Measurements from ENCODE around the gene HORMAD2.
"Not testable (repeated sequence)": the region's sequence is repeated elsewhere in the genome, so short reads cannot be mapped to it uniquely, and the experiment has no call there.

Gene HORMAD2

GRCh38 chr22:30056015-30056414, 24.2 kb upstream of the HORMAD2 start:
- no peak overlapping the region for H2BK5ac ChIP-seq (ENCODE audit: low read length)
- no peaks in the 10 kb centered on the region for H3K27me3 ChIP-seq (ENCODE audit: control insufficient read depth in 3 of 3, insufficient read depth in 3 of 3, low read depth in 1 of 3, low read length in 3 of 3)
- H2AFZ ChIP-seq (ENCODE audit: low read length) = no peak overlapping the region
- no peak for DNase-seq (ENCODE audit: low spot score)
- no peak overlapping the region for H2BK120ac ChIP-seq (ENCODE audit: low read depth, low read length)
- H3K4ac ChIP-seq (ENCODE audit: low read length) = no peak overlapping the region
- H3K27ac ChIP-seq (replicated peaks; ENCODE audit: low read length) = no peak overlapping the region
- no peaks in the 10 kb centered on the region for H3K36me3 ChIP-seq (replicated peaks in 1 of 2; ENCODE audit: control insufficient read depth in 2 of 2, insufficient read depth in 2 of 2, low read length in 2 of 2)
- no peak overlapping the region for H4K91ac ChIP-seq (ENCODE audit: low read depth, low read length, poor library complexity)
- H3K9ac ChIP-seq (ENCODE audit: low read depth, low read length, poor library complexity) = no peak overlapping the region
- H3K79me1 ChIP-seq (ENCODE audit: low read depth, low read length) = no peaks in the 10 kb centered on the region
- no peak overlapping the region for H4K8ac ChIP-seq (ENCODE audit: low read depth, low read length)
- H3K14ac ChIP-seq (ENCODE audit: low read length) = no peak overlapping the region
- no peak overlapping the region for H2AK5ac ChIP-seq (ENCODE audit: low read depth, low read length)
- no peak overlapping the region for H2BK15ac ChIP-seq (ENCODE audit: low read length)
- no peak overlapping the region for H3K18ac ChIP-seq (ENCODE audit: low read length)
- H3K4me1 ChIP-seq (ENCODE audit: control insufficient read depth in 2 of 2, insufficient read depth in 1 of 2, low read depth in 1 of 2, low read length in 2 of 2) = peaks cover 0 to 3% of the 10 kb centered on the region in 2 donors
- no peak overlapping the region for H3K23ac ChIP-seq (ENCODE audit: low read depth, low read length, poor library complexity)
- no CpG with 5 or more reads among the region's 1 CpG for WGBS, 2 donors (ENCODE audit: extremely low coverage in 2 of 2, insufficient read length in 2 of 2, insufficient replicate concordance in 1 of 2)
- H2BK12ac ChIP-seq (ENCODE audit: low read length) = no peak overlapping the region
- H3K4me3 ChIP-seq (ENCODE audit: low read length in 2 of 2) = no peak overlapping the region
- H3K9me3 ChIP-seq (replicated peaks in 1 of 2; ENCODE audit: control insufficient read depth in 2 of 2, insufficient read depth in 1 of 2, low read depth in 1 of 2, low read length in 2 of 2) = peaks cover 0 to 10% of the 10 kb centered on the region in 2 donors
- no peak overlapping the region for H3K4me2 ChIP-seq (ENCODE audit: insufficient read depth, low read length, poor library complexity, severe bottlenecking)

- Histone ChIP-seq H3K4me3 (ENCODE audit: low read length in 2 of 2) (no peak overlapping the region), H3K79me1 (ENCODE audit: low read depth, low read length) (no peaks in the 10 kb centered on the region), H3K9ac (ENCODE audit: low read depth, low read length, poor library complexity) (no peak overlapping the region), H2BK5ac (ENCODE audit: low read length) (no peak overlapping the region), H4K8ac (ENCODE audit: low read depth, low read length) (no peak overlapping the region), H3K36me3 (replicated peaks in 1 of 2; ENCODE audit: control insufficient read depth in 2 of 2, insufficient read depth in 2 of 2, low read length in 2 of 2) (no peaks in the 10 kb centered on the region), H3K14ac (ENCODE audit: low read length) (no peak overlapping the region), H2BK12ac (ENCODE audit: low read length) (no peak overlapping the region), H3K4me1 (ENCODE audit: control insufficient read depth in 2 of 2, insufficient read depth in 1 of 2, low read depth in 1 of 2, low read length in 2 of 2) (peaks cover 0 to 3% of the 10 kb centered on the region in 2 donors), H3K4me2 (ENCODE audit: insufficient read depth, low read length, poor library complexity, severe bottlenecking) (no peak overlapping the region), H3K27ac (replicated peaks; ENCODE audit: low read length) (no peak overlapping the region), H2AK5ac (ENCODE audit: low read depth, low read length) (no peak overlapping the region), H2AFZ (ENCODE audit: low read length) (no peak overlapping the region), H2BK120ac (ENCODE audit: low read depth, low read length) (no peak overlapping the region), H2BK15ac (ENCODE audit: low read length) (no peak overlapping the region), H4K91ac (ENCODE audit: low read depth, low read length, poor library complexity) (no peak overlapping the region), H3K18ac (ENCODE audit: low read length) (no peak overlapping the region), H3K9me3 (replicated peaks in 1 of 2; ENCODE audit: control insufficient read depth in 2 of 2, insufficient read depth in 1 of 2, low read depth in 1 of 2, low read length in 2 of 2) (peaks cover 0 to 10% of the 10 kb centered on the region in 2 donors), H3K23ac (ENCODE audit: low read depth, low read length, poor library complexity) (no peak overlapping the region), H3K27me3 (ENCODE audit: control insufficient read depth in 3 of 3, insufficient read depth in 3 of 3, low read depth in 1 of 3, low read length in 3 of 3) (no peaks in the 10 kb centered on the region), H3K4ac (ENCODE audit: low read length) (no peak overlapping the region)
- no CpG with 5 or more reads among the region's 1 CpG for WGBS, 2 donors (ENCODE audit: extremely low coverage in 2 of 2, insufficient read length in 2 of 2, insufficient replicate concordance in 1 of 2)
- no peak for DNase-seq (ENCODE audit: low spot score)
Observed at GRCh38 chr22:30057375-30057774, 22.9 kb upstream of the HORMAD2 start.

GRCh38 chr22:30059346-30060020, 20.8 kb upstream of the HORMAD2 start:
- not testable (repeated sequence) for H2AFZ ChIP-seq (ENCODE audit: low read length); H3K4me3 ChIP-seq (ENCODE audit: low read length in 2 of 2); H2BK15ac ChIP-seq (ENCODE audit: low read length); DNase-seq (ENCODE audit: low spot score); H2AK5ac ChIP-seq (ENCODE audit: low read depth, low read length); H3K4me1 ChIP-seq (ENCODE audit: control insufficient read depth in 2 of 2, insufficient read depth in 1 of 2, low read depth in 1 of 2, low read length in 2 of 2); H3K79me1 ChIP-seq (ENCODE audit: low read depth, low read length); H2BK12ac ChIP-seq (ENCODE audit: low read length); H3K4me2 ChIP-seq (ENCODE audit: insufficient read depth, low read length, poor library complexity, severe bottlenecking); H4K8ac ChIP-seq (ENCODE audit: low read depth, low read length); H2BK120ac ChIP-seq (ENCODE audit: low read depth, low read length); H3K36me3 ChIP-seq (replicated peaks in 1 of 2; ENCODE audit: control insufficient read depth in 2 of 2, insufficient read depth in 2 of 2, low read length in 2 of 2); H2BK5ac ChIP-seq (ENCODE audit: low read length); H3K18ac ChIP-seq (ENCODE audit: low read length); H4K91ac ChIP-seq (ENCODE audit: low read depth, low read length, poor library complexity); H3K9ac ChIP-seq (ENCODE audit: low read depth, low read length, poor library complexity); H3K4ac ChIP-seq (ENCODE audit: low read length); H3K14ac ChIP-seq (ENCODE audit: low read length); H3K27me3 ChIP-seq (ENCODE audit: control insufficient read depth in 3 of 3, insufficient read depth in 3 of 3, low read depth in 1 of 3, low read length in 3 of 3); H3K23ac ChIP-seq (ENCODE audit: low read depth, low read length, poor library complexity); H3K27ac ChIP-seq (replicated peaks; ENCODE audit: low read length)
- peaks cover 0 to 15% of the 10 kb centered on the region in 2 donors for H3K9me3 ChIP-seq (replicated peaks in 1 of 2; ENCODE audit: control insufficient read depth in 2 of 2, insufficient read depth in 1 of 2, low read depth in 1 of 2, low read length in 2 of 2)
- no CpG with 5 or more reads among the region's 22 CpGs for WGBS, 2 donors (ENCODE audit: extremely low coverage in 2 of 2, insufficient read length in 2 of 2, insufficient replicate concordance in 1 of 2)

- not testable (repeated sequence) for H3K4ac ChIP-seq (ENCODE audit: low read length); H3K14ac ChIP-seq (ENCODE audit: low read length); H4K8ac ChIP-seq (ENCODE audit: low read depth, low read length); H3K23ac ChIP-seq (ENCODE audit: low read depth, low read length, poor library complexity); DNase-seq (ENCODE audit: low spot score); H3K27ac ChIP-seq (replicated peaks; ENCODE audit: low read length); H2AFZ ChIP-seq (ENCODE audit: low read length); H3K36me3 ChIP-seq (replicated peaks in 1 of 2; ENCODE audit: control insufficient read depth in 2 of 2, insufficient read depth in 2 of 2, low read length in 2 of 2); H3K4me3 ChIP-seq (ENCODE audit: low read length in 2 of 2); H2BK120ac ChIP-seq (ENCODE audit: low read depth, low read length); H2BK5ac ChIP-seq (ENCODE audit: low read length); H4K91ac ChIP-seq (ENCODE audit: low read depth, low read length, poor library complexity); H3K27me3 ChIP-seq (ENCODE audit: control insufficient read depth in 3 of 3, insufficient read depth in 3 of 3, low read depth in 1 of 3, low read length in 3 of 3); H2AK5ac ChIP-seq (ENCODE audit: low read depth, low read length); H3K18ac ChIP-seq (ENCODE audit: low read length); H2BK15ac ChIP-seq (ENCODE audit: low read length); H3K79me1 ChIP-seq (ENCODE audit: low read depth, low read length); H3K4me1 ChIP-seq (ENCODE audit: control insufficient read depth in 2 of 2, insufficient read depth in 1 of 2, low read depth in 1 of 2, low read length in 2 of 2); H3K9ac ChIP-seq (ENCODE audit: low read depth, low read length, poor library complexity); H2BK12ac ChIP-seq (ENCODE audit: low read length); H3K4me2 ChIP-seq (ENCODE audit: insufficient read depth, low read length, poor library complexity, severe bottlenecking)
- no CpG with 5 or more reads among the region's 6 CpGs for WGBS, 2 donors (ENCODE audit: extremely low coverage in 2 of 2, insufficient read length in 2 of 2, insufficient replicate concordance in 1 of 2)
- H3K9me3 ChIP-seq (replicated peaks in 1 of 2; ENCODE audit: control insufficient read depth in 2 of 2, insufficient read depth in 1 of 2, low read depth in 1 of 2, low read length in 2 of 2) = peaks cover 0 to 17% of the 10 kb centered on the region in 2 donors
Observed at GRCh38 chr22:30061094-30061493, 19.2 kb upstream of the HORMAD2 start.
